Activated naive CD8-positive, alpha-beta T cell treated with anti-CD3 and anti-CD28 coated beads, Interleukin-2, amount 10 ng/mL, durations not matched to agents 7 days and 5 days (primary cell): ENCODE measurements around the gene KCNJ11. TPM values are rescaled to one million over a fixed set of nuclear protein-coding genes. Genes with fewer than 3 reads are reported as not detected.
A peak's percentile ranks its signal among the peaks of the same experiment; 100 is the strongest.

Experiments
- ATAC-seq: fragments of 150-1000 bp; cut with Tn5 transposase; one replicate; pipeline ENCODE4 v1.10.0; 2021; ENCODE audit warnings: low read depth, moderate library complexity
- POLR2A ChIA-PET: fragments of 350-600 bp; sonication (Branson Sonifier 250); formaldehyde crosslinking; loops from one replicate; lab custom pipeline; 2021; ENCODE audit warnings: antibody characterized with exemption; lab: Charles Lee
- DNase-seq: peaks from one replicate; pipeline ENCODE4 v3.0.0; 2021
- H3K27ac Mint-ChIP-seq: one replicate; pipeline ENCODE4 v1.8.0; 2022; ENCODE audit warnings: mild to moderate bottlenecking, mixed read lengths
- H3K27me3 Mint-ChIP-seq: one replicate; pipeline ENCODE4 v1.8.0; 2022; ENCODE audit warnings: mild to moderate bottlenecking, moderate library complexity, mixed read lengths
- H3K36me3 Mint-ChIP-seq: one replicate; pipeline ENCODE4 v1.8.0; 2021; ENCODE audit warnings: mild to moderate bottlenecking, mixed read lengths
- H3K4me1 Mint-ChIP-seq: one replicate; pipeline ENCODE4 v1.8.0; 2021; ENCODE audit warnings: mixed read lengths
- H3K4me3 Mint-ChIP-seq: one replicate; pipeline ENCODE4 v1.8.0; 2022; ENCODE audit warnings: mild to moderate bottlenecking, moderate library complexity, mixed read lengths
- H3K9me3 Mint-ChIP-seq: one replicate; pipeline ENCODE4 v1.8.0; 2021; ENCODE audit warnings: mixed read lengths
- total RNA-seq, 2 experiments: library from RNA; stranded (reverse); gene quantifications; one replicate each; pipeline ENCODE4 v1.2.3, GENCODE V29; 2021

Gene KCNJ11
- total RNA-seq, 2 experiments from 2014 or later: 1.8 to 2.7 TPM

DNA sequence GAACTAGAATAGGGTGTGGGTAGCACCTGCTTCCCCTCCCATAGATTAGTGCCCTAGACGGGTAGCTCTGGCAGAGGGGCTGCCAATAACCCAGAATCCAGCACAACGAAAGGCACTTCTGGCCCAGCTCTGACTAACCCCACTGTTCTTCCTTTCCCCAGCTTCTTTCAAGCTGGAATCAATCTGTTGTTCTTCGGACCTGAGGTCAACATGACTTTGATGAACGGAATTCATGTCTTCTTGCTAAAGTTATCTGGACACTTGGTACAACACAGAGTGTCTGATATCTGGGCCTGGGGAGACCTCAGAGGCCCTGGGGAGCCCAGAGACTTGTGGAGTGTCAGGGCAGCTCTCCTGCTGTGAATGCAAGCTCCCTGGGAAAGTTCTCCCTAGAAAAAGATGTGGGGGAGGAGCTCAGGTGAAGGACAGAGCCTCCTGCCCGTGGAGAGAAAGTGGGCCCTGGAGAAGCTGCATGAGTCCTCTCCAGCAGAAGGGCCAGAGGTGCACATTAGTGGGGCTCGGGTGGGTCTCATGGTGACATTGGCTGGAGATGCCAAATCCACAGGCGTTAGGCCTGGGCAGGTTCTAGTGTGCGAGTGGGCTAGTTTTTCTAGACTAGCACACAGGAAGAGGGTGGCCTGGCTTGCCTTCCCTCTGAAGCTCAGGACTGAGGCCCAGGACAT is 6.3 kb downstream of the KCNJ11 start:
- DNase-seq (no peak), ATAC-seq (no peak)
- Mint-ChIP-seq H3K4me1 (peaks cover 4% of the 10 kb centered on the region), H3K27ac (no peak overlapping the region), H3K4me3 (no peak overlapping the region), H3K36me3 (peaks cover 4% of the 10 kb centered on the region), H3K27me3 (peaks cover 6% of the 10 kb centered on the region), H3K9me3 (peaks cover 4% of the 10 kb centered on the region)
- POLR2A ChIA-PET: no interaction called here

- Mint-ChIP-seq H3K9me3 (peaks cover 4% of the 10 kb centered on the region), H3K4me3 (no peak overlapping the region), H3K36me3 (peaks cover 9% of the 10 kb centered on the region), H3K4me1 (peaks cover 4% of the 10 kb centered on the region), H3K27me3 (peaks cover 4% of the 10 kb centered on the region), H3K27ac (no peak overlapping the region)
- POLR2A ChIA-PET: no interaction called here
- no peak for ATAC-seq
- no peak for DNase-seq
Observed at GRCh38 chr11:17381156-17381555, 7.3 kb downstream of the KCNJ11 start.

DNA sequence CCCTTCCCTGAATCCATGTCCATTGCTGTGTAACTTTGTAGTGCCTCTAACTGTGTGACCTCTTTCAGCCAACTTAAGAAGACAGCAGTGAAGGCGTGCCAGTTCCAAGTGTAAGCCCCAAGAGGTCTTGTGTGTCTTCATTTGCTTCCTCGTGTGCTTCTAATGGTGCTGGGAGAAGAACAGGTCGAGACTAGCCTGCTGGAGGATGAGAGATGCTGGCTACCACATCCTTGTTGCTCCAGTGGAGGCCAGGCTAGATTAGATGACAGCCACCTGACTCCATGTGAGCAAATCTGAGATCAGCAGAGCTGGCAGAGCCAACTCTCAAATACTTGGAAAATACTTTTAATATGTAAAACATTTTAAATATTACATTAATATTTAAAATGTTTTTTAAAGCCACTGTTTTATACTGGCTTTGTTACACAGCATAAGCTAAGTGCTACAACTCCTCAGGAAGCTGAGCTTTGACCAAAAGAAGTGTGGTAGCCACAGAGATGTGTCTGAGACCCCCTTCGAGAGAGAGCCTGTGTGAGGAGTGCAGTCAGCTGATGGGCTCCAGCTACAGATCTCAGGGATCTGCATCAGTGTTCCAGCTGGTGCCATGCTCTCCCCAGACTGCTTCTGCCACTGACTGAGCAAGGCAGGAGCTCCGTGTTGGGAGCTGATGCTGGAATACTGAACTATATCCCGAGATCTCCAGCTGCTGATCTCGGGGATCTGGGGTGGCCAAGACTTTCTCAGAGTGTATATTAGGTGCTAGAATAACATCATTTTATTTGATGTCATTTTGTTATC is 8.9 kb downstream of the KCNJ11 start:
- Mint-ChIP-seq H3K4me3 (no peak overlapping the region), H3K4me1 (peaks cover 2% of the 10 kb centered on the region), H3K27me3 (peaks cover 1% of the 10 kb centered on the region), H3K36me3 (peaks cover 9% of the 10 kb centered on the region), H3K27ac (no peak overlapping the region), H3K9me3 (peaks cover 4% of the 10 kb centered on the region)
- ATAC-seq (no peak), DNase-seq (no peak)
- POLR2A ChIA-PET: no interaction called here

GRCh38 chr11:17378655-17379054 is 9.8 kb downstream of the KCNJ11 start:
- DNase-seq (no peak), ATAC-seq (no peak)
- Mint-ChIP-seq H3K36me3 (peaks cover 11% of the 10 kb centered on the region), H3K27me3 (peaks cover 1% of the 10 kb centered on the region), H3K9me3 (peaks cover 5% of the 10 kb centered on the region), H3K27ac (no peak overlapping the region), H3K4me3 (no peak overlapping the region), H3K4me1 (no peaks in the 10 kb centered on the region)
- POLR2A ChIA-PET: no interaction called here

- DNase-seq (no peak), ATAC-seq (no peak)
- H3K27ac Mint-ChIP-seq: no peak overlapping the region
- peaks cover 19% of the 10 kb centered on the region for H3K9me3 Mint-ChIP-seq
- H3K36me3 Mint-ChIP-seq: peaks cover 29% of the 10 kb centered on the region
- H3K4me3 Mint-ChIP-seq: no peak overlapping the region
- H3K4me1 Mint-ChIP-seq: no peaks in the 10 kb centered on the region
- peaks cover 1% of the 10 kb centered on the region for H3K27me3 Mint-ChIP-seq
- POLR2A ChIA-PET: interaction anchor here (1.3 kb wide), 1 partner anchor 10 kb away, joined by 5 read pairs; no protein-coding TSS in a partner anchor
Observed at GRCh38 chr11:17376493-17376892, 12.0 kb downstream of the KCNJ11 start.

DNA sequence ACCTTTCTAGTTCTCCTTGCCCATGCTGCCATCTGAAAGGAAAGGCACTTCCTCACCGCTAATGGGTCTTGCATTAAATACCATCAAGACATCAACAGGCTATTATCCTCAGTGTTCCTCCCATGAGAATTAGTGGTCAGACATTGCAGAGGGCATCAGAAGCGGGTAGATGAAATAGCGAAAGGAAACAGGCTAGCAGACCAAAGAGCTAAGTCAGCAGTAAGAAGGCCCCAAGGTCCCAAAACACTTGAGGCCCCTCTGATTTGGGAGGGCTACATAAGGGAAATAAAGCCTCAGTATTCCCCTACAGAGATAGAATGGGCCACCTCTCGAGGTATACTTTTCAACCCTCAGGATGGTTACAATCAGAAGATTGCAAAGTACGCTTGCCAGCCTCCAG is 12.9 kb downstream of the KCNJ11 start:
- Mint-ChIP-seq H3K27me3 (peaks cover 1% of the 10 kb centered on the region), H3K9me3 (peaks cover 26% of the 10 kb centered on the region), H3K4me1 (no peaks in the 10 kb centered on the region), H3K4me3 (no peak overlapping the region), H3K36me3 (peaks cover 38% of the 10 kb centered on the region), H3K27ac (no peak overlapping the region)
- no peak for DNase-seq
- POLR2A ChIA-PET: no interaction called here
- no peak for ATAC-seq

DNA sequence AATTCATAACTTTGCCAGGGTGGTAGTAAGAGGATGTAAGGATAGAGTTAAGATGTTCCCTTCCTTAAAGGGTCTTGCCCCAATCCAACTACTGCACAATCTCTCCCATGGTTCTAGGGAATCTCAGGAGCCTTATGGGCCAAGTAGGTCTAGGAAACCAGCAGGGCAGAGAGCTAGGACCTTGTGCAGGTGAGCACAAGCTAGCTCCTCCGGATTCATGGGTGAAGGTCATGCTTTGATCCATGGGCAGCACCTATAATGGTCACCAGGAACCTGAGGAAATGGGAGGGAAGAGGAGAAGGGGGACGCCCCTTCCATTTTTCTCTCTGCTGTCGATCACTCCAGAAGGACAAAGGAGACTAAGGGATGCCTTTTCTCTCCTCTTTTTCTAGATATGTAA is 16.8 kb downstream of the KCNJ11 start:
- DNase-seq (no peak), ATAC-seq (no peak)
- POLR2A ChIA-PET: no interaction called here
- Mint-ChIP-seq H3K9me3 (peaks cover 38% of the 10 kb centered on the region), H3K4me3 (no peak overlapping the region), H3K27me3 (no peaks in the 10 kb centered on the region), H3K36me3 (peaks cover 55% of the 10 kb centered on the region), H3K4me1 (peaks cover 13% of the 10 kb centered on the region), H3K27ac (no peak overlapping the region)

- H3K4me1 Mint-ChIP-seq: peaks cover 13% of the 10 kb centered on the region
- ATAC-seq: no peak
- peaks cover 38% of the 10 kb centered on the region for H3K9me3 Mint-ChIP-seq
- DNase-seq: no peak
- POLR2A ChIA-PET: no interaction called here
- no peaks in the 10 kb centered on the region for H3K27me3 Mint-ChIP-seq
- H3K36me3 Mint-ChIP-seq: peaks cover 54% of the 10 kb centered on the region
- H3K4me3 Mint-ChIP-seq: no peak overlapping the region
- no peak overlapping the region for H3K27ac Mint-ChIP-seq
Observed at GRCh38 chr11:17369684-17370243, 18.7 kb downstream of the KCNJ11 start.

DNA sequence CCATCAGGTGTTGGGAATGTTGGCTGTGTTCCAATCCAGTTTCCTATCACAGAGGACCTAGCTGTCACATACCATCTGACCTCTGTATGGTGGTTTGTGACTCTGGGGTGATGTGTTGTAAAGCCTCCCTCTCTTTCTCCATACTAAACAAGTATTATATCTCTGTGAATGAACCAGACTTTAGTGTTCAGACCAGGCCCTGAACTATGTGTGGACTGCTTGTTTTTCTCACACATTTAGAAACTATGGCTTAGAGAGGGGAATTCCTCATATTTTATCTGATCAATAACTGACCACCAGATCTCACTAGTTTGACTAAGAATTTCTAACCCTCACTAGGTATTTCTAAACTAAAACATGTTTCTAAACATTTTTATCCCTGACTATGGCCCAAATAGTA is 19.4 kb downstream of the KCNJ11 start:
- POLR2A ChIA-PET: no interaction called here
- H3K9me3 Mint-ChIP-seq: peaks cover 38% of the 10 kb centered on the region
- DNase-seq (no peak), ATAC-seq (no peak)
- no peak overlapping the region for H3K27ac Mint-ChIP-seq
- peaks cover 52% of the 10 kb centered on the region for H3K36me3 Mint-ChIP-seq
- no peaks in the 10 kb centered on the region for H3K27me3 Mint-ChIP-seq
- H3K4me1 Mint-ChIP-seq: peaks cover 13% of the 10 kb centered on the region
- H3K4me3 Mint-ChIP-seq: no peak overlapping the region

- Mint-ChIP-seq H3K27ac (no peak overlapping the region), H3K27me3 (no peaks in the 10 kb centered on the region), H3K4me3 (no peak overlapping the region), H3K9me3 (peaks cover 36% of the 10 kb centered on the region), H3K4me1 (peaks cover 13% of the 10 kb centered on the region), H3K36me3 (peaks cover 52% of the 10 kb centered on the region)
- ATAC-seq (peak; percentile 50), DNase-seq (no peak)
- POLR2A ChIA-PET: no interaction called here
Observed at GRCh38 chr11:17368551-17368950, 19.9 kb downstream of the KCNJ11 start.

DNA sequence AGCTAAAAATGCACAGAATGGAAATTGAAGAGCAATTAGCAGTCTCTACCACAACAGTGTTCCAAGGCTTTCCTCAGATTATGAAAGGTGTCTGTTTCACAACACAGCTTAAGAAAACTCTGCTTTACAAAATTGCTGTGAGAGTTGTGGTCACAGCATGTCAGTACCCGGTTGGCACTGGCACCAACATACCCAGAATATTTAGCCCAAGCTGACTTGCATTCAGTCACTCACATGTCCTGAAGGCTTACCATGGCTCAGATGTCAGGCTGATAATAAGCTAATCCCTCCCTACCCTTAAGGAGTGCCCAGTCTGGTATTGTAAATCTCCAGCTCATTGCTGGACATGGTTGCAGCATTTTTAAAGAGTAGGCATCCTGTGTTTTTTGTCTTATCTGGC is 22.0 kb downstream of the KCNJ11 start:
- Mint-ChIP-seq H3K4me3 (no peak overlapping the region), H3K36me3 (peaks cover 38% of the 10 kb centered on the region), H3K27ac (no peak overlapping the region), H3K4me1 (peaks cover 13% of the 10 kb centered on the region), H3K9me3 (peaks cover 23% of the 10 kb centered on the region), H3K27me3 (no peaks in the 10 kb centered on the region)
- POLR2A ChIA-PET: interaction anchor here (1.2 kb wide), 1 partner anchor 11 kb away, joined by 5 read pairs; no protein-coding TSS in a partner anchor
- no peak for DNase-seq
- ATAC-seq: no peak

DNA sequence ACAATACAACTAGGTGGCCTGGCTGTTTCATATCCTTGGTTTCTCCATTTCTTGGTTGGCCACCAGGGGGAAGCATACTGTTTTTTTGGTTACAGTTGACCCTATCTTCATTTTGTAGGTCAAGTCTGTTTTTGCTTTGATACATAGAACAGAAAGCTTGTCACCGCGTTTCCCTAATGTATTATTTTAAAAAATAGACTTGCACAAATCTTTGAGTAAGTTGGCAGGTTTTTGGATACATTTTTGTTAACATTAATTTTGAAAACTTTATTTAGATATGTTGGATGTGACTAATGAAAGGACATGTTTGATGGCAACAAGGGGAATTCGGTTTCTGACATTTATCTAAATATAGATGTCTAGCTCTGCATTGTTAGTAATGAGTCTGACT is 33.9 kb downstream of the KCNJ11 start:
- peaks cover 7% of the 10 kb centered on the region for H3K36me3 Mint-ChIP-seq
- peaks cover 12% of the 10 kb centered on the region for H3K27me3 Mint-ChIP-seq
- DNase-seq: no peak
- H3K4me3 Mint-ChIP-seq: peak overlapping the region; percentile 91
- ATAC-seq: peak; percentile 40
- no peak overlapping the region for H3K27ac Mint-ChIP-seq
- peaks cover 28% of the 10 kb centered on the region for H3K4me1 Mint-ChIP-seq
- POLR2A ChIA-PET: interaction anchor here (1.4 kb wide), 1 partner anchor 74 kb away, joined by 3 read pairs; no protein-coding TSS in a partner anchor
- H3K9me3 Mint-ChIP-seq: no peaks in the 10 kb centered on the region

- H3K4me1 Mint-ChIP-seq: peaks cover 28% of the 10 kb centered on the region
- DNase-seq: no peak
- peak overlapping the region; percentile 91 for H3K4me3 Mint-ChIP-seq
- POLR2A ChIA-PET: interaction anchor here (0.8 to 1.4 kb wide), 4 partner anchors 35 to 124 kb away, joined by 3 to 4 read pairs (median 4); partner anchors contain the start of gene KCNJ11
- H3K27ac Mint-ChIP-seq: peak overlapping the region; percentile 45
- H3K27me3 Mint-ChIP-seq: peaks cover 12% of the 10 kb centered on the region
- H3K9me3 Mint-ChIP-seq: no peaks in the 10 kb centered on the region
- ATAC-seq: no peak
- peaks cover 11% of the 10 kb centered on the region for H3K36me3 Mint-ChIP-seq
Observed at GRCh38 chr11:17353821-17354600, 34.4 kb downstream of the KCNJ11 start.
